ENCODE results near the gene BBS1.

GRCh38 chr11:66570079-66570849 is 59.8 kb downstream of the BBS1 start:
- no peak for TF ChIP-seq CTCF (IDR thresholded peaks at IDR 0.05; ENCODE audit: low read depth, low read length, missing input control)
- no peak for TF ChIP-seq TAF1 (conservative IDR thresholded peaks at IDR 0.05)
- no peak for TF ChIP-seq GABPA (IDR thresholded peaks at IDR 0.05 in 1 of 2, conservative IDR thresholded peaks at IDR 0.05 in 1 of 2)
- TF ChIP-seq, protein P1, sequence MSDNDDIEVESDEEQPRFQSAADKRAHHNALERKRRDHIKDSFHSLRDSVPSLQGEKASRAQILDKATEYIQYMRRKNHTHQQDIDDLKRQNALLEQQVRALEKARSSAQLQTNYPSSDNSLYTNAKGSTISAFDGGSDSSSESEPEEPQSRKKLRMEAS (IDR thresholded peaks at IDR 0.05), result no peak
- no peak for TF ChIP-seq EGR1 (IDR thresholded peaks at IDR 0.05; ENCODE audit: low read depth in 2 of 2)
- TF ChIP-seq YY1 (IDR thresholded peaks at IDR 0.05), result no peak
- TF ChIP-seq, protein P2, sequence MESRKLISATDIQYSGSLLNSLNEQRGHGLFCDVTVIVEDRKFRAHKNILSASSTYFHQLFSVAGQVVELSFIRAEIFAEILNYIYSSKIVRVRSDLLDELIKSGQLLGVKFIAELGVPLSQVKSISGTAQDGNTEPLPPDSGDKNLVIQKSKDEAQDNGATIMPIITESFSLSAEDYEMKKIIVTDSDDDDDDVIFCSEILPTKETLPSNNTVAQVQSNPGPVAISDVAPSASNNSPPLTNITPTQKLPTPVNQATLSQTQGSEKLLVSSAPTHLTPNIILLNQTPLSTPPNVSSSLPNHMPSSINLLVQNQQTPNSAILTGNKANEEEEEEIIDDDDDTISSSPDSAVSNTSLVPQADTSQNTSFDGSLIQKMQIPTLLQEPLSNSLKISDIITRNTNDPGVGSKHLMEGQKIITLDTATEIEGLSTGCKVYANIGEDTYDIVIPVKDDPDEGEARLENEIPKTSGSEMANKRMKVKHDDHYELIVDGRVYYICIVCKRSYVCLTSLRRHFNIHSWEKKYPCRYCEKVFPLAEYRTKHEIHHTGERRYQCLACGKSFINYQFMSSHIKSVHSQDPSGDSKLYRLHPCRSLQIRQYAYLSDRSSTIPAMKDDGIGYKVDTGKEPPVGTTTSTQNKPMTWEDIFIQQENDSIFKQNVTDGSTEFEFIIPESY (IDR thresholded peaks at IDR 0.05), result no peak
- no peak for TF ChIP-seq NR2F2 (IDR thresholded peaks at IDR 0.05)
